Hepatocyte (in vitro differentiated cells): ENCODE measurements around the gene ZBTB37. TPM values are rescaled to one million over a fixed set of nuclear protein-coding genes. Genes with fewer than 3 reads are reported as not detected.

ENCODE experiments used
- DNase-seq: peaks from one replicate; pipeline ENCODE4 v3.0.0-alpha.2; 2016; ENCODE audit warnings: low spot score
- H2AFZ ChIP-seq: fragments of 200-600 bp; sonication (generic); 2 replicates; pipeline ENCODE4 v1.6.0; 2016; ENCODE audit warnings: antibody characterized with exemption, mild to moderate bottlenecking
- H3K27ac ChIP-seq: fragments of 200-600 bp; sonication (generic); 2 replicates; pipeline ENCODE4 v1.5.1; 2016; ENCODE audit warnings: mild to moderate bottlenecking
- H3K27me3 ChIP-seq: fragments of 200-600 bp; sonication (generic); 2 replicates; pipeline ENCODE4 v1.6.1; 2016
- H3K36me3 ChIP-seq: fragments of 200-600 bp; sonication (generic); replicated peaks from 2 replicates; pipeline ENCODE4 v1.5.1; 2016; ENCODE audit warnings: low read depth; ENCODE audit not compliant: insufficient read depth
- H3K4me1 ChIP-seq: fragments of 200-600 bp; sonication (generic); 2 replicates; pipeline ENCODE4 v1.5.1; 2016; ENCODE audit warnings: mild to moderate bottlenecking, moderate library complexity; ENCODE audit not compliant: insufficient read depth
- H3K4me2 ChIP-seq: fragments of 200-600 bp; sonication (generic); 2 replicates; pipeline ENCODE4 v1.6.0; 2016
- H3K4me3 ChIP-seq: fragments of 200-600 bp; sonication (generic); 2 replicates; pipeline ENCODE4 v1.5.1; 2016; ENCODE audit warnings: mild to moderate bottlenecking
- H3K79me2 ChIP-seq: fragments of 200-600 bp; sonication (generic); 2 replicates; pipeline ENCODE4 v1.6.0; 2017; ENCODE audit warnings: mild to moderate bottlenecking
- H3K9me2 ChIP-seq: fragments of 200-600 bp; sonication (generic); replicated peaks from 2 replicates; pipeline ENCODE4 v1.6.0; 2017; ENCODE audit warnings: mild to moderate bottlenecking; ENCODE audit not compliant: insufficient read depth
- H3K9me3 ChIP-seq: fragments of 200-600 bp; sonication (generic); 2 replicates; pipeline ENCODE4 v1.5.1; 2016; ENCODE audit warnings: low read depth, mild to moderate bottlenecking
- H4K20me1 ChIP-seq: fragments of 200-600 bp; sonication (generic); 2 replicates; pipeline ENCODE4 v1.6.0; 2016; ENCODE audit warnings: mild to moderate bottlenecking; ENCODE audit not compliant: insufficient read depth, poor library complexity, severe bottlenecking
- EZH2 ChIP-seq: fragments of 200-600 bp; sonication (generic); IDR thresholded peaks from 2 replicates; pipeline ENCODE4 v1.6.1; 2016; ENCODE audit warnings: antibody characterized with exemption, mild to moderate bottlenecking, borderline replicate concordance
- EZH2phosphoT487 ChIP-seq: fragments of 200-600 bp; sonication (generic); IDR thresholded peaks from one replicate; pipeline ENCODE4 v1.6.1; 2018; ENCODE audit warnings: antibody characterized with exemption, mild to moderate bottlenecking, low read depth, moderate library complexity; ENCODE audit not compliant: unreplicated experiment, severe bottlenecking
- WGBS: methylation state at CpG from one replicate; pipeline ENCODE4 v1.1.6; 2016; ENCODE audit warnings: low lambda C conversion rate; ENCODE audit errors: missing lambda C conversion rate; 5-methylcytosine and 5-hydroxymethylcytosine counted together
- polyA plus RNA-seq: library from polyadenylated mRNA; unstranded; fragments of >200 nt; fragmentation: Nextera tagmentation; extraction: Ambion mirVana; gene quantifications from 2 replicates; pipeline ENCODE4 v1.2.1, GENCODE V29; 2016
- total RNA-seq: library from RNA; depleted of rRNA; stranded (reverse); fragments of >200 nt; gene quantifications from 2 replicates; pipeline ENCODE4 v1.2.3, GENCODE V29; 2014
- TF ChIP-seq, protein P1 (sequence below): fragments of 200-600 bp; sonication (generic); IDR thresholded peaks from 2 replicates; pipeline ENCODE4 v1.5.1; 2016; ENCODE audit warnings: antibody characterized with exemption, mild to moderate bottlenecking; ENCODE audit not compliant: poor library complexity

Gene ZBTB37
- total and polyA plus RNA-seq, 2 experiments from 2014 or later = 0.99 to 9.3 TPM

DNA sequence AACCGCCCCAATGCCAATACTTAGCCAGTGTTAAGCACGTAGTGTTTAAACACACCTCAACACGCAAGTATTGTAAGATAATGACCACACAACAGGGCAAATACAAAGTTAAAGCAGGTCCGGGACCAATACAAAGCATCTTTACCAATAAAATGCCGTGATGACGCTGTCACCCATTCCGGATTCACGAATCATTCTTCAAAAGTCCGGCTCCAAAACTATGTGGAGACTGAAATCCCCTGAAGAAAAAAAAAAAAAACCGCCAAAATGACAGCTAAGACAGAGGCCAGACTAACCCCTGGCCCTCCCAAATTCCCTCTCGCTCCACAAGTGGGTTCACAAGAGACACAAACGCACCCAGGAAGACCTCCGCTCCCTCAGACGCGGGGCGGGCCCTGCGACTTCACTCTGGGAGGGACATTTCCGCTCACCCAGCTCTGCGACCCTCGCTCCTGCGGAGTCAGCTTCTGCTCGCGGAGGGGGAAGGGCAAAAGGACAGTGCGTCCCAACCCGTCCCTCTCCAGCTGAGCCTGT is 44.3 kb upstream of the ZBTB37 start:
- no peak for TF ChIP-seq EZH2
- TF ChIP-seq EZH2phosphoT487 = no peak
- TF ChIP-seq, protein P1, sequence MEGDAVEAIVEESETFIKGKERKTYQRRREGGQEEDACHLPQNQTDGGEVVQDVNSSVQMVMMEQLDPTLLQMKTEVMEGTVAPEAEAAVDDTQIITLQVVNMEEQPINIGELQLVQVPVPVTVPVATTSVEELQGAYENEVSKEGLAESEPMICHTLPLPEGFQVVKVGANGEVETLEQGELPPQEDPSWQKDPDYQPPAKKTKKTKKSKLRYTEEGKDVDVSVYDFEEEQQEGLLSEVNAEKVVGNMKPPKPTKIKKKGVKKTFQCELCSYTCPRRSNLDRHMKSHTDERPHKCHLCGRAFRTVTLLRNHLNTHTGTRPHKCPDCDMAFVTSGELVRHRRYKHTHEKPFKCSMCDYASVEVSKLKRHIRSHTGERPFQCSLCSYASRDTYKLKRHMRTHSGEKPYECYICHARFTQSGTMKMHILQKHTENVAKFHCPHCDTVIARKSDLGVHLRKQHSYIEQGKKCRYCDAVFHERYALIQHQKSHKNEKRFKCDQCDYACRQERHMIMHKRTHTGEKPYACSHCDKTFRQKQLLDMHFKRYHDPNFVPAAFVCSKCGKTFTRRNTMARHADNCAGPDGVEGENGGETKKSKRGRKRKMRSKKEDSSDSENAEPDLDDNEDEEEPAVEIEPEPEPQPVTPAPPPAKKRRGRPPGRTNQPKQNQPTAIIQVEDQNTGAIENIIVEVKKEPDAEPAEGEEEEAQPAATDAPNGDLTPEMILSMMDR = no peak
- no peaks in the 10 kb centered on the region for H3K9me2 ChIP-seq
- peak overlapping the region; percentile 88 for H3K4me2 ChIP-seq
- peak overlapping the region; percentile 64 for H3K4me3 ChIP-seq
- H3K27me3 ChIP-seq = no peaks in the 10 kb centered on the region
- H4K20me1 ChIP-seq = no peaks in the 10 kb centered on the region
- peaks cover 56% of the 10 kb centered on the region for H3K79me2 ChIP-seq
- WGBS = under 1% methylated on average over 25 of the region's 25 CpGs
- no peaks in the 10 kb centered on the region for H3K9me3 ChIP-seq
- H3K27ac ChIP-seq = peak overlapping the region; percentile 49
- H3K36me3 ChIP-seq = no peaks in the 10 kb centered on the region
- peaks cover 5% of the 10 kb centered on the region for H3K4me1 ChIP-seq
- no peak for DNase-seq
- peak overlapping the region; percentile 51 for H2AFZ ChIP-seq

DNA sequence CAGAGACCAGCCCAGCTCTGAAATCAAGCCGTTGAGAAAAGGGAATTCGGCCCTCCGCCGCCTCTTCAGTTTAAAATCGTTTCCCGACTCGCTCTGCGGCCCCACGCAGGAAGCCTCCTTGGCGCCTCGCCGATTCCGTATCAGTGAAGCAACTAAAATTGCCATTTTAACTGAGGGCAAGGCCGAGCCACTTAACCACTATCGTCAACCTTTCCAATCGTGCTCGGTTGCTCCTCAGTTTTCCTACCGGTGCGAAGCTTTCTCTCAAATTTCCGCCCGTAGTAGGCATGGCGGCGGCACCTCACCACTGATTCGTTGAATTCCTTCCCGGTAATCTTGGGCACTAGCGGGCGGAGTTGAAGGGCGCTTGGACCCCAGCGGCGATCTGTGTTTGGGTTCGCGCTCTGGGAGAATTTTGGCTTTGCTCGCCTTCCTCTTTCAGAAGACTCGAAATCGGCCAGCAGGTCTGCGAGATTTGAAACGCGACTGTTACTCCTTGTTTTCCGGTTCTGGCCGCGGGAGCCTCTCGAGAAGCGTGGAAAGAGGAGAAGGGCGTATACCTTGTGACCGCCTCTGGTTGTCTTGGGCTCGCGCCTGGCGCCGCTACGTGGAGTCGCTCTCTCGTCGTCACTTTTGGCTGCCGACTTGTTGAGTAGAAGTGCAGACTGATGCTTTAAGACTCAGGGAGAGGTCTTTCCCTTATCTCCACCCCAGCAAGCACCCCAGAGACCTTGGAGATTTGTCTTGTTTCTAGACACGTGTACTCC is 43.7 kb upstream of the ZBTB37 start, which contains the start of the genes CENPL and DARS2:
Gene CENPL, minus strand, starts transcription at position 569 of the 767 bp plus-strand sequence. CDS start 13,584 bp downstream, outside the sequence.
Gene DARS2, plus strand, starts transcription at position 359 of the 767 bp plus-strand sequence. CDS start 557 bp downstream, outside the sequence.
- Histone ChIP-seq H3K4me2 (peak within 1 kb of the TSS; percentile 88), H3K9me2 (no peaks in the 10 kb centered on the region), H3K4me3 (peak within 1 kb of the TSS; percentile 68), H3K4me1 (peaks cover 4% of the 10 kb centered on the region), H3K9me3 (no peaks in the 10 kb centered on the region), H3K27me3 (no peaks in the 10 kb centered on the region), H2AFZ (peak within 1 kb of the TSS; percentile 73), H3K36me3 (no peaks in the 10 kb centered on the region), H3K79me2 (peaks cover 51% of the 10 kb centered on the region), H4K20me1 (no peaks in the 10 kb centered on the region), H3K27ac (peak within 1 kb of the TSS; percentile 94)
- TF ChIP-seq, protein P1 = no peak
- TF ChIP-seq EZH2 (no peak), EZH2phosphoT487 (no peak)
- under 1% methylated on average over 55 of the region's 55 CpGs for WGBS
- peak; percentile 97 for DNase-seq

DNA sequence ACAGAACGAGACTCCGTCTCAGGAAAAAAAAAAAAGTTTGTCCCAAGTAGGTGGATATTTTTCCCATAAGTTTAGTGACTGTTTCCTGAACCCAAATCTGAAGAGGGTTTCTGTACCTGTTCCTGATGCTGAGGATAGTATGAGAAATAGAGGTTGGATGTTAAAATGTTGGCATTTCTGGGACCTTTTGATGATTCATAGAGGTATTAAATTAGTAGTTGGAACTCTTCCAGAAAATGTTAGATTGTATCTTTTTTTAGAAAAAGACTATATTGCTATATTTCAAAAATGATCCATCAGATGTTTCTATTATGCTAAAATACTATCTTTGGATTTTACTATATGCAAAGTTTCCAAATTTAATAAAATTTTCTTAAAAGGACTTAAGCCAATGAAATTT is 40.6 kb upstream of the ZBTB37 start:
- no peak for DNase-seq
- peaks cover 4% of the 10 kb centered on the region for H3K4me1 ChIP-seq
- H3K4me3 ChIP-seq = no peak overlapping the region
- WGBS = 96% methylated on average over 2 of the region's 2 CpGs
- TF ChIP-seq, protein P1 = no peak
- no peak for TF ChIP-seq EZH2
- no peak for TF ChIP-seq EZH2phosphoT487
- no peaks in the 10 kb centered on the region for H3K27me3 ChIP-seq
- no peaks in the 10 kb centered on the region for H3K9me3 ChIP-seq
- H3K27ac ChIP-seq = no peak overlapping the region
- no peak overlapping the region for H3K4me2 ChIP-seq
- H2AFZ ChIP-seq = no peak overlapping the region
- H3K9me2 ChIP-seq = no peaks in the 10 kb centered on the region
- H4K20me1 ChIP-seq = no peaks in the 10 kb centered on the region
- H3K79me2 ChIP-seq = peaks cover 22% of the 10 kb centered on the region
- H3K36me3 ChIP-seq = no peaks in the 10 kb centered on the region
